SK-N-SH (cell line): ENCODE data around the gene CLCN1. TPM values are rescaled to one million over a fixed set of nuclear protein-coding genes. Genes with fewer than 3 reads are reported as not detected.

ENCODE experiments used
- CTCF ChIA-PET: fragments of 300-600, 350-600 bp; formaldehyde crosslinking; extraction: SDS; loops from one replicate; lab custom pipeline; 2021; lab: Yijun Ruan, JAX
- POLR2A ChIA-PET: fragments of 350-600 bp; sonication (Branson Sonifier 250); formaldehyde crosslinking; extraction: SDS; loops from one replicate; lab custom pipeline; 2020; ENCODE audit warnings: antibody characterized with exemption, inconsistent platforms; lab: Yijun Ruan, JAX
- DNase-seq: peaks from one replicate; pipeline ENCODE4 v3.0.0; 2012
- H2AFZ ChIP-seq: fragments of 200-600 bp; sonication (generic); 2 replicates; pipeline ENCODE4 v1.8.1; 2016; ENCODE audit warnings: antibody characterized with exemption, mild to moderate bottlenecking, low read depth
- H3F3A ChIP-seq: fragments of 200-600 bp; sonication (generic); replicated peaks from 2 replicates; pipeline ENCODE3; 2016; ENCODE audit warnings: antibody characterized with exemption, mild to moderate bottlenecking; ENCODE audit not compliant: insufficient read depth
- H3K27ac ChIP-seq, 2 experiments: fragments of 200-500 bp in 1 of 2; fragments of 200-600 bp in 1 of 2; sonication (Bioruptor generic) in 1 of 2; sonication (generic), shearing (Covaris generic) in 1 of 2; 2 replicates each; pipeline versions ENCODE4 v1.5.1 to v1.6.1; 2014 to 2016; ENCODE audit warnings: low read depth in 2 of 2, inconsistent platforms in 1 of 2, low read length in 1 of 2, mild to moderate bottlenecking in 1 of 2, mixed read lengths in 1 of 2
- H3K27me3 ChIP-seq: fragments of 200-600 bp; sonication (generic), shearing (Covaris generic); 2 replicates; pipeline ENCODE4 v1.6.1; 2016; ENCODE audit warnings: mixed run types; ENCODE audit not compliant: insufficient read depth
- H3K36me3 ChIP-seq, 2 experiments: fragments of 200-500 bp in 1 of 2; fragments of 200-600 bp in 1 of 2; sonication (Bioruptor generic) in 1 of 2; sonication (generic) in 1 of 2; replicated peaks in 1 of 2; 2 replicates each; pipeline versions ENCODE3 to v1.5.1; 2014 to 2016; ENCODE audit warnings: low read length in 1 of 2, mild to moderate bottlenecking in 1 of 2; ENCODE audit not compliant: insufficient read depth in 2 of 2, control insufficient read depth in 1 of 2
- H3K4me1 ChIP-seq, 2 experiments: fragments of 200-500 bp in 1 of 2; fragments of 200-600 bp in 1 of 2; sonication (Bioruptor generic) in 1 of 2; sonication (generic), shearing (Covaris generic) in 1 of 2; 2 replicates each; pipeline versions ENCODE4 v1.5.1 to v1.6.1; 2014 to 2016; ENCODE audit warnings: low read depth in 1 of 2, low read length in 1 of 2, mixed run types in 1 of 2; ENCODE audit not compliant: insufficient read depth in 2 of 2, control insufficient read depth in 1 of 2
- H3K4me2 ChIP-seq: fragments of 200-600 bp; sonication (generic), shearing (Covaris generic); 2 replicates; pipeline ENCODE4 v1.6.1; 2017; ENCODE audit warnings: mixed run types
- H3K4me3 ChIP-seq, 2 experiments: fragments of 200-500 bp in 1 of 2; fragments of 200-600 bp in 1 of 2; sonication (Bioruptor generic) in 1 of 2; sonication (generic), shearing (Covaris generic) in 1 of 2; 2 replicates each; pipeline versions ENCODE4 v1.5.1 to v1.8.1; 2014 to 2016; ENCODE audit warnings: low read depth in 2 of 2, inconsistent platforms in 1 of 2, low read length in 1 of 2, mild to moderate bottlenecking in 1 of 2, mixed read lengths in 1 of 2, moderate library complexity in 1 of 2
- H3K79me2 ChIP-seq: fragments of 200-600 bp; sonication (generic); 2 replicates; pipeline ENCODE4 v1.8.1; 2017; ENCODE audit warnings: mild to moderate bottlenecking; ENCODE audit not compliant: insufficient read depth
- H3K9ac ChIP-seq: fragments of 200-600 bp; sonication (generic); 2 replicates; pipeline ENCODE4 v1.6.1; 2017; ENCODE audit warnings: mixed run types
- H3K9me2 ChIP-seq: fragments of 200-600 bp; sonication (generic); 2 replicates; pipeline ENCODE4 v1.6.1; 2017; ENCODE audit warnings: mixed run types
- H3K9me3 ChIP-seq: fragments of 200-600 bp; sonication (generic); 2 replicates; pipeline ENCODE4 v1.6.1; 2017; ENCODE audit warnings: mixed run types, mild to moderate bottlenecking, moderate library complexity
- H4K20me1 ChIP-seq: fragments of 200-600 bp; sonication (generic); 2 replicates; pipeline ENCODE4 v1.6.1; 2017; ENCODE audit warnings: mild to moderate bottlenecking, mixed run types; ENCODE audit not compliant: insufficient read depth
- CTCF ChIP-seq: fragments of 200-600 bp; sonication (generic); IDR thresholded peaks from 2 replicates; pipeline ENCODE4 v1.6.1; 2017; ENCODE audit warnings: antibody characterized with exemption, mild to moderate bottlenecking, moderate library complexity
- ELF1 ChIP-seq: IDR thresholded peaks from 2 replicates; pipeline ENCODE4 v1.4.0; 2012
- EZH2phosphoT487 ChIP-seq: fragments of 200-600 bp; sonication (generic); IDR thresholded peaks from 2 replicates; pipeline ENCODE4 v1.6.1; 2017; ENCODE audit warnings: low read depth, mixed run types, mild to moderate bottlenecking, antibody characterized with exemption, moderate library complexity, borderline replicate concordance
- FOSL2 ChIP-seq: IDR thresholded peaks from 2 replicates; pipeline ENCODE4 v1.4.0; 2012; ENCODE audit warnings: low read depth, mild to moderate bottlenecking, moderate library complexity, borderline replicate concordance
- MAX ChIP-seq: IDR thresholded peaks from 2 replicates; pipeline ENCODE4 v1.4.0; 2012; ENCODE audit warnings: low read depth
- MXI1 ChIP-seq: IDR thresholded peaks from 2 replicates; pipeline ENCODE4 v1.6.1; 2012; ENCODE audit warnings: mild to moderate bottlenecking, low read depth, low read length, improper control_type of control experiment
- NRF1 ChIP-seq: IDR thresholded peaks from 2 replicates; pipeline ENCODE4 v1.6.1; 2012; ENCODE audit warnings: low read depth, mild to moderate bottlenecking, low read length
- RAD21 ChIP-seq: IDR thresholded peaks from 2 replicates; pipeline ENCODE4 v1.6.1; 2012; ENCODE audit warnings: mild to moderate bottlenecking, low read length
- RCOR1 ChIP-seq: fragments of 150-350 bp; IDR thresholded peaks from 2 replicates; pipeline ENCODE4 v1.6.1; 2017; ENCODE audit warnings: antibody characterized with exemption, low read length
- REST ChIP-seq: IDR thresholded peaks from 2 replicates; pipeline ENCODE4 v1.6.1; 2012; ENCODE audit warnings: mild to moderate bottlenecking, low read depth, low read length, moderate library complexity
- TCF12 ChIP-seq: IDR thresholded peaks from 2 replicates; pipeline ENCODE4 v1.4.0; 2012
- WGBS: methylation state at CpG from one replicate; pipeline ENCODE4 v1.1.6; 2017; ENCODE audit warnings: low lambda C conversion rate; 5-methylcytosine and 5-hydroxymethylcytosine counted together
- polyA plus RNA-seq, 3 experiments: library from polyadenylated mRNA; depleted of rRNA; stranded (reverse); fragments of >200 nt; gene quantifications; 2 replicates each; pipeline ENCODE4 v1.2.3, GENCODE V29; 2012
- TF ChIP-seq, protein P1 (sequence below): fragments of 150-350 bp; IDR thresholded peaks from 2 replicates; pipeline ENCODE4 v1.6.1; 2016; ENCODE audit warnings: mild to moderate bottlenecking, low read depth, low read length

Gene CLCN1
- polyA plus RNA-seq, 1 of the 3 experiments (the other 2 are of a cell fraction), result 0.12 TPM

- Histone ChIP-seq H3K79me2 (no peaks in the 10 kb centered on the region), H3F3A (no peaks in the 10 kb centered on the region), H4K20me1 (no peaks in the 10 kb centered on the region), H3K4me3 (no peak overlapping the region), H3K9ac (no peak overlapping the region), H3K27me3 (no peaks in the 10 kb centered on the region; the same call in 1 of the 2 replicates), H3K9me3 (no peaks in the 10 kb centered on the region), H3K4me1 (no peaks in the 10 kb centered on the region; a peak in 1 of 4 replicates), H3K9me2 (no peaks in the 10 kb centered on the region), H3K27ac (no peak overlapping the region), H2AFZ (no peak overlapping the region), H3K36me3 (no peaks in the 10 kb centered on the region), H3K4me2 (no peak overlapping the region)
- ChIA-PET CTCF (no interaction called here), POLR2A (no interaction called here)
- WGBS, result 65% methylated on average over 3 of the region's 3 CpGs
- DNase-seq, result no peak
- no peak for TF ChIP-seq ELF1
- TF ChIP-seq MXI1, result no peak
- TF ChIP-seq TCF12, result no peak
- no peak for TF ChIP-seq REST
- no peak for TF ChIP-seq RCOR1
- no peak for TF ChIP-seq NRF1
- TF ChIP-seq FOSL2, result no peak
- no peak for TF ChIP-seq EZH2phosphoT487
- no peak for TF ChIP-seq RAD21
- TF ChIP-seq, protein P1, sequence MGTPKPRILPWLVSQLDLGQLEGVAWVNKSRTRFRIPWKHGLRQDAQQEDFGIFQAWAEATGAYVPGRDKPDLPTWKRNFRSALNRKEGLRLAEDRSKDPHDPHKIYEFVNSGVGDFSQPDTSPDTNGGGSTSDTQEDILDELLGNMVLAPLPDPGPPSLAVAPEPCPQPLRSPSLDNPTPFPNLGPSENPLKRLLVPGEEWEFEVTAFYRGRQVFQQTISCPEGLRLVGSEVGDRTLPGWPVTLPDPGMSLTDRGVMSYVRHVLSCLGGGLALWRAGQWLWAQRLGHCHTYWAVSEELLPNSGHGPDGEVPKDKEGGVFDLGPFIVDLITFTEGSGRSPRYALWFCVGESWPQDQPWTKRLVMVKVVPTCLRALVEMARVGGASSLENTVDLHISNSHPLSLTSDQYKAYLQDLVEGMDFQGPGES, result no peak
Measured at GRCh38 chr7:143343596-143343995, 27.7 kb downstream of the CLCN1 start.

- 8% methylated on average over 29 of the region's 35 CpGs for WGBS
- Histone ChIP-seq H3K4me1 (no peaks in the 10 kb centered on the region; a peak in 1 of 4 replicates), H4K20me1 (no peaks in the 10 kb centered on the region), H3K27me3 (no peaks in the 10 kb centered on the region), H2AFZ (peak overlapping the region; percentile 70; the same call in 1 of the 2 replicates), H3K9ac (no peak overlapping the region), H3F3A (no peaks in the 10 kb centered on the region), H3K9me3 (no peaks in the 10 kb centered on the region), H3K4me3 (peak overlapping the region; percentile 9 to 26; a peak in 2 of 4 replicates), H3K27ac (no peak overlapping the region), H3K4me2 (peak overlapping the region; percentile 53; the same call in 1 of the 2 replicates), H3K79me2 (no peaks in the 10 kb centered on the region), H3K9me2 (no peaks in the 10 kb centered on the region), H3K36me3 (no peaks in the 10 kb centered on the region)
- POLR2A ChIA-PET, result interaction anchor here (0.6 kb wide), 1 partner anchor 9 kb away, joined by 3 read pairs; no protein-coding TSS in a partner anchor
- TF ChIP-seq TCF12 (no peak), CTCF (peak; percentile 61), MAX (peak; percentile 79), ELF1 (0 out of 2 replicates have a peak, but pooled peaks have one; percentile 37), RAD21 (peak; percentile 47)
- CTCF ChIA-PET, result interaction anchor here (0.8 to 1.9 kb wide), 13 partner anchors 9 to 841 kb away, joined by 3 to 10 read pairs (median 4); partner anchors contain the start of gene CLCN1
- peak; percentile 71 for DNase-seq
Measured at GRCh38 chr7:143345428-143345900, 29.6 kb downstream of the CLCN1 start.
